UCSD-AML1 (cell line): ENCODE measurements around the gene BAHCC1.
"Not testable (repeated sequence)": the region's sequence is repeated elsewhere in the genome, so short reads cannot be mapped to it uniquely, and the experiment has no call there.

Experiments used
- DNase-seq: peaks from one replicate; lab custom pipeline; 2025; ENCODE audit not compliant: unreplicated experiment; lab: John Stamatoyannopoulos, UW

Gene BAHCC1

GRCh38 chr17:81394921-81395599 lies at the start of gene BAHCC1:
BAHCC1 (plus strand) TSS chr17:81395457; CDS start chr17:81399740, 4,283 bp downstream.
- DNase-seq = peak; percentile 99

GRCh38 chr17:81346090-81346907 lies 49.0 kb upstream of the BAHCC1 start:
- peak; percentile 97 for DNase-seq

GRCh38 chr17:81346908-81347349 lies 48.3 kb upstream of the BAHCC1 start:
- no peak for DNase-seq

- DNase-seq = no peak
Observed at GRCh38 chr17:81347437-81347836, 47.8 kb upstream of the BAHCC1 start.

GRCh38 chr17:81348097-81349055 lies 46.9 kb upstream of the BAHCC1 start:
- no peak for DNase-seq

DNA sequence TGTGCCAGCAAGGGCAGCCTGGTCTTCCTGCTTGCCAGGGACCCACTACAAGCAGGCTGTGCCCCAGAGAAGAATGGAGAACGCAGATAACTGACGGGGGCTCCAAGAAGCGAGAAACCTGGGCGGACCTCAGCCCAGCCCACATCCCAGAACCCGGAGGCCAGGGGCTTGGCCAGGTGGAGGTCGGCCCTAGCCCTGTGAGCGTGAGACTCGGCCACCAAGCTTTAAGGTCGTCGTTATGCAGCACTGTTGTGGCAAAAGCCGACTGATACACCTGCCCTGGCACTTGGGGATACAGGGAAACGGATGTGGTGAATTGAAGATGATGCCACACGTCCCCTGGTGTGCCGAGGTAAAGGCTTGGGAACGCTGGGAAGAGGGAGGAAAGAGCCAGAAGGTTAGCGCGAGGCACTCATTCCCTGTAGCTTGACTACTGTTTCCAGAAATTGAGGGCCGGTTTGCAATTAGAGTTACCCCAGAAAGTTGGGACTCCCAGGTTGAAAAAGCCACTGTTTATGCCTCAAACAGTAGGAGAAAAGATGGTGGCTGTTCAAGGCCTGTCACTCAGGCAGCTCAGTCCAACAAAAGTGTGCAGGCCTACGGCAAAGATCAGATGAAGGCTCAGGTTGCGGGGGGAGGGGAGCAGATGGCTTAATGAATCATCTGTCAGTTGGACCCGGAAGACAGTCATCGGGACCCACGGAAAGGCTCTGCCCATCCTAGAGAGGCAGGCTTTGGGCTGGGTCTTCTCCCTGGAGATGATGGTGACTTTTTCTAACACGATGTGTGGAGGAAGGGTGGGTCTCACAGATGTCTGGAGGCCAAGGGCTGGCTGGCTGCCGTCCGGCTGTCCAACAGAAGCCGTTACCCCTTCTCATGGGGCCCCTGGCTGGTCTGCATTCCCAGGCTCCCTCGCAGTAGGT lies 45.6 kb upstream of the BAHCC1 start:
- DNase-seq = no peak

- DNase-seq = no peak
Observed at GRCh38 chr17:81350320-81350890, 44.9 kb upstream of the BAHCC1 start.

- not testable (repeated sequence) for DNase-seq
Observed at GRCh38 chr17:81351329-81352052, 43.8 kb upstream of the BAHCC1 start.

GRCh38 chr17:81352056-81352455 lies 43.2 kb upstream of the BAHCC1 start:
- DNase-seq = not testable (repeated sequence)

GRCh38 chr17:81354252-81354953 lies 40.9 kb upstream of the BAHCC1 start:
- no peak for DNase-seq

DNA sequence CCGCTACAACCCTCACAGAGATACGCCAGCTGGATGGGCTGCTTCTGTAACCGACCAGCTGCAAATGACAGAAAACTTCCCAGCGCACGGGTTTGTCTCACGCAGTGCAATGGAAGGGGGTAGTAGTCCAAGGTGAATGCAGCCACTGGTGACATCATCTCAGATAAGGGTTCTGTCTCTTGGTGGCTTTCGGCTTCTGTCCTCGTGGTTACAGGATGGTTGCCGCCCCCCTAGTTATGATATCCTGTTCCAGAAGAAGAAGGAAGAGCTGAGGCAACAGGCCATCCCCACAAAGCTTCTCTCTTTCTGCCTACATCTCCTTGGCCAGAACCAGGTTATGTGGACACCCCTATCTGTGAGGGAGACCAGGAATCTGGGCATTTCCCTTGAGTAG lies 40.3 kb upstream of the BAHCC1 start:
- no peak for DNase-seq

GRCh38 chr17:81359218-81359617 lies 36.0 kb upstream of the BAHCC1 start:
- no peak for DNase-seq

- not testable (repeated sequence) for DNase-seq
Observed at GRCh38 chr17:81362001-81362400, 33.3 kb upstream of the BAHCC1 start.

GRCh38 chr17:81364278-81365147 lies 30.7 kb upstream of the BAHCC1 start:
- DNase-seq = no peak

GRCh38 chr17:81365148-81365600 lies 30.1 kb upstream of the BAHCC1 start:
- no peak for DNase-seq

DNA sequence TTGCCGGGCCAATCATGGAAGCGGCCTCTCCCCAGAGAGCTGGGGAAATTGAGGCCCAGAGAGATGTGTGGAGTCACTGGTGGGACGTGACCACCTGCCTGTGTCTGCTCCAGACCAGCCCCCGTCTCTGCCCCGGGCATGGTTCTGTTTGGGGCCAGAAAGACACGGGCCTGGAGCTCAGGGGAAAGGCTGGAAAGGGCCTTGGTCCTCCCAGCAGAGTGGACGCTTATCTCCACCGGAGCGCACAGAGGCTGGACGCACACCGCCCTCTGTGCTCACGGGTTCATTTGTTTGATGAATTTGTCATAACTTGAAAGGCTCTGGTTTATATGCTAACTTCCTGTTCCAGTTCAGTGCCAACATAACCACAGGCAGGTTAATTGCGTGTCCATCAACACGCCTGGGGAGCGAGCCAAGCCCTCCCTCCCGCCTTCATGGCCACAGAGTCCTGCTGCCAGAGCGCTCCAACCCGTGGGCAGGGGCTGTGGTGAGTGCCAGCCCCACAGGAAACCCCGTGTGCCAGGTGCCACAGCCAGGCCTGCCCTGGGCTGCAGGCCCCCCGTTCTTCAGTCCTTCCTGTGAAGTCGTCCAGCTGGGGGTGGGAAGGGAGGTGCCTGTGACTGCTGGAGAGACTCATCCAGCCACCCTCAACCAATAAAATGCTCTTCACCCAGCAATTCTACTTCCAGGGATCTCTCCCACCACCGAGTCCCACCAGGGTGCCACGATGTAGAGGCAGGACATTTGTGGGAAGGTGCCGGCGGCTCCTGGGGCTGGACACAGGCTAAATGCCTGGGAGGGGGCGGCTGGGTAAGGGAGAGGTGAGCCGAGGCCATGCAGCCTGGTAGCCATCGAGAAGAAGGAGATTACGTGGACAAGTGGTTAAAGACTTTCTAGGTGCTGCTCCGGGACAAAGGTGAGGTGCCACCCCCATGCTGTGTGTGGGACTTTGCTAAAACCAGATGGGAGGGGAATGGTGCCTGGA lies 29.4 kb upstream of the BAHCC1 start:
- DNase-seq = peak; percentile 61
